GM19099 (cell line): Measurements from ENCODE around the gene CLCN6.

Experiments used
- POLR2A ChIP-seq: IDR thresholded peaks from 3 replicates; pipeline ENCODE4 v1.6.1; 2011; ENCODE audit warnings: low read depth; ENCODE audit not compliant: insufficient read length; ENCODE audit errors: extremely low read depth

The CLCN6 gene

DNA sequence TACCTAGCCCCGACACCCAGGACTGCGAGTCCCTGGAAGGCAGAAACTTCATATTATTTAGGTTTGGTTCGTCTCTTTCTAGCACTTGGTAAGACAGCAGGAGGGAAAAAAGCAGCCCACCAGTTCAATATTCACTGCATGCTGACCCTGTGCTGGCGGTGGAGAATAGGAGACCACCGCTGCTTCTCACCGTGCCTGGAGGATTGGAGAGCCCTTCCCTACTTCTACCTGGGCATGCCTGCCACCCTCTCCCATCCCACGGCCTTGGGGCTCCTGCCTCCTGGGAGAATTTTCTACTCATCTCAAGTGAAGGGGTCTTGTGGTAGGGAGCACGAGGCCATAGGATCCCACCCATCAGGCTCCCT, 5.6 kb upstream of the CLCN6 start:
- TF ChIP-seq POLR2A: no peak

DNA sequence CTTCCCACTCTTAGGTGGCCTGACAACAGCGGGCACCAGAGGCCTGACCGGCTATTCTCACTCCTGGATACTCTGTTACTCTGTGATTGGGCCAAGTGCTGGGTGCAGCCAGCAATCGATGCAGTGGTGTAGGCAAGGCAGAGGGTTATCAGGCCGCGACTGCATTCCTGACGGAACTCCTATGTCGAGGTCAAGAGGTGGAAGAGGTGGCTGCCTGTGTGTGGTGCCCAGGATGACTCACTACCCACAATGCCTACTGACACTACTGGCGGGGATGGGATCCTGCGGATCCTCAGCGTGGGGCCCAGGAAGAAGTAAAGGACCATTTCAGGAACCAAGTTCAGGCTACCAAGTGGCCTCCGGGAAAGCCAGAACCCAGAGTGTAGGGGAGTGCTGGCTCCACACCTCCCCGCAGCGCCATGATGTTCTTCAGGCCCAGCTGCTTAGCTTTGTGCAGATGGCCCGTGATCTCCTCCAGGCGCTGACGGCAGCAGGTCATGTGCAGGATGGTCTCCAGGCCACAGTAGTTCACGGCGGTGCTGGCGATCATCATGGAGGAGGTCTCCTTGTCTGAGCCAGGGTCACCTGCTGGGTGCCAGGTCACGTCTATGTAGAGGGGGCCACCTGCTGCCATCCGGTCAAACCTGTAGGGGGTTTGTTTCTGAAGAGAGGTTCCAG, 5.1 kb upstream of the CLCN6 start:
- TF ChIP-seq POLR2A: no peak

DNA sequence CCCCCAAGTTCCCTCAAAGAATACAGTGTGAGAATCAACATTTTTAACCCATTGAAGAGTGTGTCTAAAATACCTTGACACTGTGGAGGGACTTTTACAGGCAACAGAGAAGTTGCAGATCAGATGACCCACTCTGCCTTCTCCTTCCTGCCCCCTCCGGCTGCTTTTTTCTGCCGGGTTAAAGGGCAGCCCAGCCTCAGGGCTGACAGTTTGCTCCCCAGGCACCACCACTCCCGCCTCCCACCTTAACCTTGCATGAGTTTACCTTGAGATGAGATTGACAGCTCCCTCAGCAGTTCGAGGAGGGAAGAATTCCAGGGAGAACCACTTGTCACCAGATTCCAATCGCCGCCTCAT, 3.4 kb upstream of the CLCN6 start:
- no peak for TF ChIP-seq POLR2A

DNA sequence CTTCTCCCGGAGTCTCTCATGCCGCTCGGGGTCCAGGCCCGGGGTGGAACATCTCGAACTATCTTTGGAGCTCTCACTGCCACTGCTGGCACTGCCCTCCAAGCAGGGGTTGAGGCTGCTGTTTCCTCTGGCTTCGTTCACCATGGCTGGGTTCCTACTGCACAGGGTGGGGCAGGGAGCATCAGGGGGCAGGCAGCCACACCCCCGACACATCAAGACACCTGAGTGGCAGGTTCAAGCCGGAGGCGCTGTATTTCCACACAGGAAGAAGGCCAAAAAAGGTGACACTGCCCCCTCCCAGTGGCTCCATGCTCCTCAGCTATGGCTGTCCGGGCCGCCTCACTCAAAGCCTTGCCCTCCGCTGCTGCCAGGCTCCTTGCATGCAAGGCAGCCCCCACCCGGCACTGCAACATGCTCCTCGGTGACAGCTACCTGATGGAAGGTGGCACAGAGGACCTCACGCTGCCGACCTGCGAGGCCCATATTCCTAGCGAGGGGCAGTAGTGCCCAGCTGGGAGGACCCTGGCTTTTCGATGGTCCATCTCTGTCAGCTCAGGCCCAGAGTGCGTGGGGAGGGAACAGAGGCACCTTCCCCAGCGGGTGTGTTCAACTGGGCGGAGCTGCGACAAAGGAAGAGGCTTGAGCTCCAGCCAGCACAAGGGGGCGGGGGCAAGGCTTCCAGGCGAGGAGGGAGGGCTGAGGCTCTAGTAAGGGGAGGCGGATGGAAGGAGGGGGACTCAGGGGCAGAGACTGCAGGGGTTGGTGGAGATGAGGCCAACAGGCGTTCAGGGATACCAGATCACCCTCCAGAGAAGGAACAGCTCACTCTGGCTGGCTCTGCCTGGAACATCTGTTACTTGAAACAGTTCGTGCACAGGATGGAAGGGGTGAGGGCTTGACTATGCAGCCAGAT, 2.8 kb upstream of the CLCN6 start:
- TF ChIP-seq POLR2A: peak; percentile 35

- TF ChIP-seq POLR2A: no peak
Observed at GRCh38 chr1:11804666-11805421, 1.1 kb upstream of the CLCN6 start.

DNA sequence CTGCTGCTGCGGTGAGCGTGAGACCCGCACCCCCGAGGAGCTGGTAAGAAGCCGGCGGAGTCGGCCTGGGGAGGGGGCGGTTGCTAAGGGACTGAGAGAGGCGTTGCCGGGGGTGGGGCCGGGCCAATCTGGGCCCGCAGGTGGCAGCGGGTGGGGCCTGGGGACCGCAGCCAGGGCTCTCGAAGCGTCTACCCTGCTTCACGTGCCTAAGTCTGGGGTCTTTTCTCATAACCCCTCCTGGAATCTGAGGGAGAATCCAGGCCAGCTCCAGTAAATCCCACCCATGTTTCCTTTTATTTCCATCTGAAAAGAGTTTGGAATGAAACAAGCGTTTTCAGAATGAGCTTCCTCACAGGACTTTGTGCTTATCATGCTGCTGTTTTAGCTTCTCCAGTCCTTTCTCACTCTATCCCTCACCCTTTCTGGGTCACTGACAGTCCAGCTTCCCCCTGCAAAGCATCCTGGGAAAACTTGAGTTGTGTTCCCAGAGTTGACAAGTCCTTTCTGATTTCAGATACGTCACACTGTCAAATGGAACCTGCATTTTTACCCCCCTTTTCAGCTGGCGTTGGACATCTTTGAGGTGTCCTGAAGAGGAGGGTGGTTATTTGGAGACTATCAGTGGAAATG, 431 bp downstream of the CLCN6 start:
- TF ChIP-seq POLR2A: no peak

DNA sequence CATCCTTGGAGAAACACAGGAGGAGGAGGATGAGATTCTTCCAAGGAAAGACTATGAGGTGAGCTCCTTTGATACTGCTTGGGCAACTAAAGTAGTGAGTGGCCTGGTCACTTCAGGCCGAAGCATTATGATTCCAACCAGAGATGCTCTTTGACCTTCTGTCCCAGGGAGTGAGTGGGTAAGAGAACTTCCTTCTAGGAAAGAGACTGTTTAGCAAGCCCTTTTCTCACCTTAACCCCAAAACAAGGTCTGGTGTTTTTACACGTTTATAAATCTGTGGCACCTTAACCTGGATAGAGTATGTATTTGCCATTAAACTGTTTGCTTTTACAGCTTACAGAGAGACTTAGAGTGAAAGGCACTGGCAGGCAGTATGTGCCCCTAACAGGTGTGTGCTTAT, 1.1 kb downstream of the CLCN6 start:
- no peak for TF ChIP-seq POLR2A

GRCh38 chr1:11813021-11813420, 7.0 kb downstream of the CLCN6 start:
- TF ChIP-seq POLR2A: no peak

- TF ChIP-seq POLR2A: no peak
Observed at GRCh38 chr1:11817192-11817591, 11.2 kb downstream of the CLCN6 start.

GRCh38 chr1:11822091-11822490, 16.1 kb downstream of the CLCN6 start:
- no peak for TF ChIP-seq POLR2A

GRCh38 chr1:11823366-11824137, 17.6 kb downstream of the CLCN6 start:
- TF ChIP-seq POLR2A: no peak

DNA sequence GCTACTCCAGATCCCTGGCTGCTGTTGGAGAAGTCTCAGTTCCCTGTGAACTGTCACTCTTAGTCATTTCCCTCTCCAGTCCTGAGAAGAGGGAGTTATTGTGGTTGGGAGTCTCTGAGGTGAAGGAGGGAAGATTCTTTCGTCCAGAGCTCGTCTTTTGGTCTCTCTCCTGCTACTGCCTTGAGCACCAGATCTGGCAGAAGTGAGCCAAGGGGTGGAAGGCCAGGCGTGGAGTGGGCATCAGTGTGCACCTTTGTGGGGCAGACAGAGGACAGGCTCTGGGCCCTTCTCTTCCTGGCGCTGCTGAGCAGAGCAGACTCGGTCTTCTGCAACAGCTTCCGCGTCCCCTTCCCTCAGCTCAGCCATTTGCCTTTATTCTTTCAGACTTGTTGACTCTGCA, 19.1 kb downstream of the CLCN6 start:
- TF ChIP-seq POLR2A: no peak

GRCh38 chr1:11826946-11827345, 21.0 kb downstream of the CLCN6 start:
- no peak for TF ChIP-seq POLR2A

DNA sequence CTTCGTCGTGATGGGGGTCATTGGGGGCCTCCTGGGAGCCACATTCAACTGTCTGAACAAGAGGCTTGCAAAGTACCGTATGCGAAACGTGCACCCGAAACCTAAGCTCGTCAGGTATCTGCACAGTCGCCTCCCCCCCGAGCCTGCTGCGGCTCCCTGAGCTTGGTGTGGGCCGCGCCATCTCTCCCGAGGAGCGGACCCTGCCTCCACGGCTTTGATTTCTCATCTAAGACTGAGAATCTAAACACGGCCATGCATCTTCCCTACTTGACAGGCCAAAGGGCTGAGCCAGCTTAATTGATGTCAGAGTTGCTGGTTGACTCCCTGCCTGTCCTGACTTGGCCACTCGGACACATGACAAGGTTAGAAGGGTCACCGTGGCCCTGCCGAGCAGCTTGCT, 22.5 kb downstream of the CLCN6 start:
- TF ChIP-seq POLR2A: no peak
